Measurements from ENCODE around the gene THOC6. TPM values are rescaled to one million over a fixed set of nuclear protein-coding genes. Genes with fewer than 3 reads are reported as not detected.
A peak's percentile ranks its signal among the peaks of the same experiment; 100 is the strongest.

The THOC6 gene
- 10 to 100 TPM; 35.3 to 65.2 TPM for total RNA-seq

DNA sequence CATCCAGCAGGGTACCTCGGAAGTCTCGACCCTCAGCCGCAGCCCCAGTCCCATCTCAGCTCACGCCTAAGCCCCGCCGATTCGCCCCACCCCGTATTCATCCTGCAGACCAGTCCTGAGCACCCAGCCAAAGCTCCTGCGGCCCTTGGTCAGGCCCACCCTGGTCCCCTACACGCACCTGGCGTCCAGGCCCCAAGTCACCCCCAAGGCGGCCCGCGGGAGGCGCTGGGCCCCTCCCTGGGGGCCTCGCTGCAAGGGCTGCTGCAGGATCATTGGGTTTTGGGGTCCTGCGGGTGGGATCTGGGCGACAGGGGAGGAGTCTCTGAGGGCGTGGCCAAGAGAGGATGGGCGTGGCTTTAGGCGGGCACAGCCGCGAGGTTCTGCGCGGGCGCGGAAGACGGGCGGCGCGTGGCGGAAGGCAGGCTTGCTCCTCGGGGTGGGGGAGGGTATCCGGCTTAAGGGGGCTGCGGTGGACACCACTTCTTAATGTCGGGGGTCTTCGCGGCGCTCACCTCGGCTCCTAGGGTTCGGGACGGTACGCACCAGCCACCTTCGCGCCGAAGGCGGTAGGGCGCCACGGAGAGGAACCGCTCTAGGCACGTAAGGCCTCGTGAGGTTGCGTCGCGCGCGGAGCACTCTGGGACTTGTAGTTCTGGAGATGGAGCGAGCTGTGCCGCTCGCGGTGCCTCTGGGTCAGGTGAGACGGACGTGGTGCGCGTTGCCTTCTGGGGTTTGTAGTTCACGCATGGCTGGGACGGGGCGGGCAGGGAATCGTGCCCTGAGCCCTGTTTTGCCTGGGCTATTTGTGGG is at the start of gene THOC6, which contains the start of gene HCFC1R1:
THOC6 (plus strand) TSS at position 367 of the 810 bp plus-strand sequence; CDS start at position 659, 292 bp downstream.
HCFC1R1 (minus strand) TSS at position 274 of the 810 bp plus-strand sequence; CDS start at position 273, 1 bp downstream.
- Mint-ChIP-seq H3K9me3 (no peaks in the 10 kb centered on the region), H3K27ac (peak within 1 kb of the TSS; percentile 85 to 96), H3K36me3 (peaks cover 11 to 17% of the 10 kb centered on the region in 2 donors)
- ATAC-seq (peak; percentile 74 to 75), DNase-seq (ENCODE audit: low spot score in 2 of 2) (peak; percentile 94 to 97)

DNA sequence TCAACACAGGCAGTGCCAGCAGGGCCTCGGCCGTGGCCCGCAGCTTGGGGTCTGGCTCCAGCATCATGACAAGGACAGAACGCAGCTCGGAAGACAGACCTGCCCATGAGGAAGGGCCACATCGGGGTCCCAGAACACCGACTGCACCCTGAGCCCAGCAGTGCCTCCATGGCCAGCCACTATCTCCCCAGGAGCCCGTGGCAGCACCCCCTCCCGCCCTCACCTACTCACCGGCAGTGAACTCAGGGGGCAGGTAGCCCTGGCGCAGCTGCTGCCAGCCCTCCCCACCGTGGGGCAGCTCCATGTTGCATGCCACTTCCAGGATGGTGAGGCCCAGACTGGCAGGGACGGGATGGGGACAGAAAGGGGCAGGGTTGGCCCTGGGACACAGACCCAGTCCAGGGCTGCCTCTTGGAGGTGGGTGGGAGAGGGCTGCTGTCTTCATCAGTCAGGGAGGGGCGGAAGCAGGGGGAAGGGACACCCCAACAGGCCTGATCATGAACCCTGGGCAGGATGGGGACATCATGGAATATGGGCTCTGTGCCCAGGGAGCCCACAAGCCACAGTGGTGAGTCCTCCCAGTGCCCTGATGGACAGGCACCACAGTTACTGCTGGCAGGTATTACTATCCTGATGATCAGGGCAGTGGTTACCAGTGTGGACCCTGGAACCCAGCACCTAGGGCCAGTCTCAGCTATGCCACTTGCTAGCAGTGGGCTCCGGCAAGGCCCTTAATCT is 49.3 kb upstream of the THOC6 start:
- DNase-seq (ENCODE audit: low spot score in 2 of 2) (no peak), ATAC-seq (no peak)
- Mint-ChIP-seq H3K9me3 (no peaks in the 10 kb centered on the region), H3K27ac (peak overlapping the region in 1 of 2 donors; percentile 37), H3K36me3 (peaks cover 15 to 34% of the 10 kb centered on the region in 2 donors)

DNA sequence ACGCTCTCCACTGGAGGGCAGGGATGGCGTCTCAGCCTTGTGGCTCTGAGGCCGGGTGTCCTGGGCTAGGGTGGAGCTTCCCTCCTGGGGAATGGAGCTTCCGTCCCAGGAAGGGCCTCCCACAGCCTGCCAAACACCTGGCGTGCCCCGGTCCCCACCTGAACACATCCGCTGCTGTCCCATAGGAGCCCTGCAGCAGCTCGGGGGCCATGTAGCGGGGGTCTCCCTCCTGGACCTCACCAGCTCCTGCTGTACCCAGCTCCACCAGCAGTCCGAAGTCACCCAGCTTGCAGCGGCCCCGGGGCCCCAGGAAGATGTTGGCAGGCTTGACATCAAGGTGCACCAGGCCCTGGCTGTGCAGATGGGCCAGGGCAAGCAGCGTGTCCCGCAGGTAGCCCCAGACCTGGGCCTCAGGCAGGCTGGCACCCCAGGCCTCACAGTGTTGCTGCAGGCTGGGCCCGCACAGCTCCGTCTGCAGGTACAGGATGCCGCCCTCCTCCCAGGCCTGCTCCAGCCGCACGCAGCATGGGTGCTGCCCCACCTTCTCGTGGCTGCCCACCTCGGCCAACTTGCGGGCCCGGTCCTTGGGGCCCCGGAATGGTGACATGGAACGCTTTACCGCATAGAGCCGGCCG is 48.6 kb upstream of the THOC6 start:
- DNase-seq (ENCODE audit: low spot score in 2 of 2) (no peak), ATAC-seq (no peak)
- Mint-ChIP-seq H3K27ac (no peak overlapping the region), H3K36me3 (peaks cover 19 to 37% of the 10 kb centered on the region in 2 donors), H3K9me3 (no peaks in the 10 kb centered on the region)

DNA sequence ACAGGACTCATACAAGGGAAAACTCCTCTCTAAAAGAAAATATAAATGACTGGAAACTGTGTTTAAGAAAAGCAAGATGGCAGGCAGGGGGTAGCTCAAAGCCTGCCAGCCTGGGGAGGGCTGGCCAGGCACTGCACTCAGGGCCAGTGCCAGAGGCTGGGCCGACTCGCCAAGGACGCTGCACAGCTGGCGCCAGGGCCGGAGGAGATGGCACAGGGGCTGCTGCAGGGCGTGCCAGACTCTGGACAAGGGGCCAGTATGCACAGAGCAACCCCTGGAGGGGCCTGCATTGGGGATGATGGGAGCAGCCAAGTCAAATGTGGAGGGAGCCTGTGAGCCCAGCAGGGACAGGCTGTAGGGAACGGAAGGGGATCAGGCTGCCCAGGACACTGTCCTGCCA is 47.6 kb upstream of the THOC6 start:
- Mint-ChIP-seq H3K27ac (no peak overlapping the region), H3K9me3 (no peaks in the 10 kb centered on the region), H3K36me3 (peaks cover 19 to 28% of the 10 kb centered on the region in 2 donors)
- DNase-seq (ENCODE audit: low spot score in 2 of 2) (no peak), ATAC-seq (no peak)

DNA sequence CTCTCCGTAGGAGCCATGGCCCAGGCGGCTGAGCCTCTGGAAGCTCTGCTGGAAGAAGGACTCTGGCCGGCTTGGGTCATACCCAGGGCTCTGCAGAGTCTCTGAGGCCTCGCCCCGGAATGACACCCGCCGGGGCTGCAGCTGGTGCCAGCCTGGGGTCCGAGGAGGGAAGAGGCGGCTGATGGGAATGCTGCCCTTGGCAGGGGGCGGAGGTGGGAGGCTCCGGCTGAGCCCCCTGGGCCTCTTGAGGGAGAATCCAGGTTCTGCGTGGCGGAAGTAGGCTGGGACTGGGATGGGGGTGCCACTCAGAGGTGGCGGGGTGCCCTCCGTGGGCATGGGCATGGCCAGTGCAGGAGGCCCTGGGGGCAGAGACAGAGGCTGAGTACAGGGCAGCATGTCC is 47.2 kb upstream of the THOC6 start:
- Mint-ChIP-seq H3K36me3 (peaks cover 19 to 28% of the 10 kb centered on the region in 2 donors), H3K27ac (no peak overlapping the region), H3K9me3 (no peaks in the 10 kb centered on the region)
- DNase-seq (ENCODE audit: low spot score in 2 of 2), result no peak
- no peak for ATAC-seq

DNA sequence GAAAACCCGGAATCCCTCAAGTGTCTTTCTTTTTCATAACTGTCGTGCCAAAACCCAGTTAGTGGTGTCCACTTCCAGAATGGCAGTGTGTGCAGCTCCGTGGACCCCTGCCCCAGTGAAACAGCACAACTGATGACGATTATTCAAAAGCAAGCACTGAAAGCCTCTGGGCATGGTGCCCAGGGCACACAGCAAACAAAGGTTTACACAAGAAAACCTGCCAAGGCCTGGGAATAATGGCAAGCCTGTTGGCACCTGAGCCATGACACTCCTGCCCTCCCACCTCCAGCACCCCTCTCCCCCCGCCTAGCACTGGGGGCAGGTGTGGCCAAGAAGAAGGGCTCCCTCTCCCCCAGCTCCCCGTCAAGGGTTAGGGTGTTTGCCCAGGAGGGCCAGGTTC is 46.4 kb upstream of the THOC6 start:
- Mint-ChIP-seq H3K9me3 (no peaks in the 10 kb centered on the region), H3K36me3 (peaks cover 19 to 23% of the 10 kb centered on the region in 2 donors), H3K27ac (peak overlapping the region in 1 of 2 donors; percentile 56)
- DNase-seq (ENCODE audit: low spot score in 2 of 2) (no peak), ATAC-seq (no peak)

DNA sequence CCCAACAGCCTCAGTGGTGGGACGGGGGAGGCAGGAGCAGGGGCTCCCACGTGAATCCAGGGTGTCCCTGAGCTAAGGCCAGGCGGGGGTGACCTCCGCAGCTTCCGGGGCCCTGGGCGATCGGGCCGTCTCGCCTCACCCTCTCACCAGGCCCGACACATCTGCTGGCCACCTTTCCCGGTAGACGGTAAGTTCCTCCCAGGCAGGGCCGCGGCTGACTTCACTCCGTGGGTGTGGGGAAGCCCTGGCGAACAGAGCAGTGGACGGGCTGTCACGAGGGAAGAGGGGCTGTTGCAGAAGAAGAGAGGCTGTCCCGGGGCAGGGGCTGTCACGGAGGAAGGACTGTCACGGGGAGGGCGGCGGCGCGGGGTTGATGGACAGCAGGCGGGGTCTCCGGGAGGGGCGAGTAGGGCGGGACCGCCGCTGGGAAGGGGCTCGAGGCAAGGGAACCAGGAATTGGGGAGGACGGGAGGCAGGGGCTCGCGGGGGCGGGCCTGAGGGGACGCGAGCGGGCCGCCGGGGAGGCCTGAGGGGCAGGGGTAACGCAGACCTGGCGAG is 44.1 kb upstream of the THOC6 start:
- ATAC-seq, result peak; percentile 12 to 38

DNA sequence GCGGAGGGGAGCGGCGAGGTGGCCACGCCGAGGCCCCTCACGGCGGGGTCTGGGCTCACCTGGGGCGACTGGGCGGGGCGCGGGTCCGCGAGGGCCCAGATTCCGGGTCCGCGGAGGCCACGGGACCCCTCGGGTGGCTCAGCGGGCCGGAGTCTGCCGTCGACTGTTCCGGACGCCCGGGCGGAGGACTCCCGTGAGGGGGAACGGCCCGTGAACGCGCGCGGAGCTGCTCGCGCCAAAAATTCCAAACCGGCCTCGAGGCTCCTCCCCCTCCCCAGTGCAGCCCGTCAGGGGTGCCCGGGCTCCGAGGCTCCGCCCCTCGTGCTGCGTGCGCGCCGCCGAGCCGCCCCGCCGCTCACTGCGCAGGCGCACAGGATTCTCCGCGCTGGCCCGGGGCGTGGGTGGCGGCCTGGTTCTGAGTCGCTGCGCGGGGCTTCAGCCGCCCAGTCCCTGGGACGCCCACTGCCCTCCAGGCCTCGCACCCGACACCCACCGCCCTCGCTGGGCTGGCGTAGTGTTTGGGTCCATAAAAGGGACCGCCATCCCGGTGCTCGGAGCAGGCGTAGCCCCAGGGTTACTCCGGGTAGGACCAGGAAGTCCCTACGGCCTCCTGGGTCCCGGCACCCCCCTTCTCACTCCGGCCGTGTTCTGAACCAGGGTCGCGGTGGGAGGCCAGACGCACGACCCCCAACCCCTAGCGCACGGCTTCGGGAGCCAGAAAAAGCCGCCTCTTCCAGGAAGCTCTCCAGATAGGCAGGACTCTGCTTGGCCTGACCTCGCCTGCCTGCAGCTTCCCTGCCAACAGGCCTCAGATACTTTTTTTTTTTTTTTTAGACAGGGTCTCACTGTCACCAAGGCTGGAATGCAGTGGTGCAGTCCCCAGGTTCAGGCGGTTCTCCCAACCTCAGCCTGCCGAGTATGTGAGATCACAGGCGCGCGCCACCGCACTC is 43.3 kb upstream of the THOC6 start, which contains the start of gene PKMYT1:
PKMYT1 (minus strand) TSS at position 220 of the 950 bp plus-strand sequence. CDS start 789 bp downstream, outside the sequence.
- Mint-ChIP-seq H3K27ac (peak within 1 kb of the TSS; percentile 86 to 89), H3K9me3 (no peaks in the 10 kb centered on the region), H3K36me3 (peaks cover 19 to 20% of the 10 kb centered on the region in 2 donors)
- DNase-seq (ENCODE audit: low spot score in 2 of 2) (peak; percentile 98), ATAC-seq (peak; percentile 83 to 87)

More for the DNA sequence above, 44.1 kb upstream of the THOC6 start:
- Mint-ChIP-seq H3K27ac (peak overlapping the region; percentile 86 to 89), H3K36me3 (peaks cover 19 to 20% of the 10 kb centered on the region in 2 donors), H3K9me3 (no peaks in the 10 kb centered on the region)
- DNase-seq (ENCODE audit: low spot score in 2 of 2), result no peak

DNA sequence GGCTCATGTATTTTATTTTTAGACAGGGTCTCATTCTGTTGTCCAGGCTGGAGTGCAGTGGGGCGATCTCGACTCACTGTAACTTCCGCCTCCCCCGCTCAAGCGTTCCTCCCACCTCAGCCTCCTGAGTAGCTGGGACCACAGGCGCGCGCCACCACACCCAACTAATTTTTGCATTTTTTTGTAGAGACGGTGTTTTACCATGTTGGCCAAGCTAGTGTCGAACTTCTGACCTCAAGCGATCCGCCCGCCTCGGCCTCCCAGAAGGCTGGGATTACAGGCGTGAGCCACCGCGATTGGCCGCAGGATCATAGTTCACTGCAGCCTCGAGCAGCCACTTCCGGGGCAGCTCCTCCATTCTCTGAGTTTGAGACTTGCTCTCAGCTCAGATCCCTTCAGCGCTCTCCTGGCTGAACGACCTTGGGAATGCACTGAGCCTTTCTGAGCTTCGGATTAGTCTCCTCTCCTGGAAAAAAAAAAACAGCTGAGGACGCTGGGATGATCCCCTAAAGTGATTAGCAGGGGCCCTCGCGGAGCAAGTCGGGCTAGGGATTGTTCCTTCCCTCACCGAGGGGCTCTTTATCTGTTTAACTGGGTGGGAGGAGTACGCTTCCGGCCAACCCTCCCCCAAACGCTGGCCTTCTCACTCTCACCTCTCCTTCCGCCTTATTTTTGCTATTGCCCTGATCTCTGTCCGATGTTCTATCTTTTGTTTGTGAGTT is 42.5 kb upstream of the THOC6 start:
- Mint-ChIP-seq H3K9me3 (no peaks in the 10 kb centered on the region), H3K36me3 (peaks cover 12 to 13% of the 10 kb centered on the region in 2 donors), H3K27ac (peak overlapping the region; percentile 86 to 89)
- no peak for ATAC-seq
- DNase-seq (ENCODE audit: low spot score in 2 of 2), result no peak

DNA sequence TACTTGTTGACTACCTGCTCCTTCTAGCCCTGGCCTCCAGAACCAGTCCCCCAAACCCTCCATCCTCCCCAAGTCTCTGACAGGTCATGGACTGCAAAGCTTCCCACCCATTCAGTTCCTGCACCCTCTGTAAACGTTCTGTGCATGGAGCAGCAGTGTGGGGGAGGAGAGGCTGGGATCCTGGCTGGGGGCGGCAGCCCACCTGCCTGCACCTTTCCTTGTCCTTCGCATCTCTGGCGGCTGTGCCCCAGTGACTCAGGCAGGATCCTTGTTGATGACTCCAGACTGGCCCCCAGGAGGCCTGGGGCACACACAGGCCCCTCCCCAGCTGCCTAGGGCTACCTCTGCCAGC is 42.0 kb upstream of the THOC6 start:
- Mint-ChIP-seq H3K27ac (peak overlapping the region in 1 of 2 donors; percentile 26), H3K9me3 (no peaks in the 10 kb centered on the region), H3K36me3 (peaks cover 12 to 13% of the 10 kb centered on the region in 2 donors)
- ATAC-seq (no peak), DNase-seq (ENCODE audit: low spot score in 2 of 2) (no peak)

DNA sequence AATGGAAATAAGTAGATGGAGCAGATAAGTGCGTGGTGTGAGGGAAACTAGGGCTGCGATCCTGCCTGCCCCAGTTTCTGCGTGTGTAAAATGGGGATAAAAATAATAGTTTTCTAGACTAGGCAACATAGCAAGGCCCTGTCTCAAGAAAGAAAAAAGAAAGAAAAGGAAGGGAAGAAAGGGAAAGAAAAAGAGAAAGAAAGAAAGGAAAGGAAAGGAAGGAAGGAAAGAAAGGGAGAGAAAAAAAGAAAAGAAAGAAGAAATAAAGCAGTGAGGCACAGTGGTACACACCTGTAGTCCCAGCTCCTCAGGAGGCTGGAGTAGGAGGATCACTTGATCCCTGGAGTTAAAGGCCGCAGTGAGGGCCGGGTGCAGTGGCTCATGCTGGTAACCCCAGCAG is 41.4 kb upstream of the THOC6 start:
- ATAC-seq (no peak), DNase-seq (ENCODE audit: low spot score in 2 of 2) (no peak)
- Mint-ChIP-seq H3K36me3 (peaks cover 12 to 13% of the 10 kb centered on the region in 2 donors), H3K9me3 (no peaks in the 10 kb centered on the region), H3K27ac (no peak overlapping the region)

DNA sequence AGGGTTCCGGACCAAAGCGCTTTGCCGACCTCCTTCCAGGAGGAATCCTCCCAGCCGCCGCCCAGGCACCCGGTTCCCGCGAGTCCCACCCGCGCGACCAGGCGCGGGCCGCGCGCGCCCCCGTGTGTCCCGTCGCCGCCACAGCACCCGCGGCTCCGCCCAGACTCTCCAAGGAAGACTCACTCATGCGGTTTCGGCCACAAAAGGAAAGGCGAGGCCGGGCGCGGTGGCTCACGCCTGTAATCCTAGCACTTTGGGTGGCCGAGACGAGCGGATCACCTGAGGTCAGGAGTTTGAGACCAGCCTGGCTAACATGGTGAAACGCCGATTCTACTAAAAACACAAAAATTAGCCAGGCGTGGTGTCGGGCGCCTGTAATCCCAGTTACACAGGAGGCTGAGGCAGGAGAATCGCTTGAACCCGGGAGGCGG is 40.1 kb upstream of the THOC6 start:
- Mint-ChIP-seq H3K9me3 (no peaks in the 10 kb centered on the region), H3K27ac (no peak overlapping the region), H3K36me3 (peaks cover 6 to 7% of the 10 kb centered on the region in 2 donors)
- ATAC-seq (peak; percentile 62 to 68), DNase-seq (ENCODE audit: low spot score in 2 of 2) (peak; percentile 75 to 84)

DNA sequence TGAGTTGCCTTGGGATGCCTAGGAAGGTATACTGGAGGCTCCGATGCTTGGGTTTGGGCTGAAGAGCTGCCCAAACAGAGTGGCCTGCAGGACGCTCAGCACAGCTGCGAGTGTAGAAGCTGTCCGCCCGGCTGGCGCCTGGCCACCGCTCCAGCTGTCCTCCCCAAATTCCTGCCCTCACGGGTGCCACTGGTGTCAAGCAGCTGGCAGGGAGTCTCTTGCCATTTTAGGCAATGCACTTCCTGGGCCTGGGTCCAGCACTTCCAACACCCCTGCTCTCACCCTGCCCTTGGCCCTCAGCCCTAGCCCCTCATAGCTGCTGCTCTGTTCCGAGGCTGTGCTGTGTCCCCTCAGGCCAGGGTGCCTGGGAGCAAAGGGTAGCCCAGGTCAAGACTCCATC is 38.4 kb upstream of the THOC6 start:
- H3K9me3 Mint-ChIP-seq, result no peaks in the 10 kb centered on the region
- DNase-seq (ENCODE audit: low spot score in 2 of 2) (no peak), ATAC-seq (no peak)
- H3K36me3 Mint-ChIP-seq, result no peaks in the 10 kb centered on the region
- H3K27ac Mint-ChIP-seq, result no peak overlapping the region

DNA sequence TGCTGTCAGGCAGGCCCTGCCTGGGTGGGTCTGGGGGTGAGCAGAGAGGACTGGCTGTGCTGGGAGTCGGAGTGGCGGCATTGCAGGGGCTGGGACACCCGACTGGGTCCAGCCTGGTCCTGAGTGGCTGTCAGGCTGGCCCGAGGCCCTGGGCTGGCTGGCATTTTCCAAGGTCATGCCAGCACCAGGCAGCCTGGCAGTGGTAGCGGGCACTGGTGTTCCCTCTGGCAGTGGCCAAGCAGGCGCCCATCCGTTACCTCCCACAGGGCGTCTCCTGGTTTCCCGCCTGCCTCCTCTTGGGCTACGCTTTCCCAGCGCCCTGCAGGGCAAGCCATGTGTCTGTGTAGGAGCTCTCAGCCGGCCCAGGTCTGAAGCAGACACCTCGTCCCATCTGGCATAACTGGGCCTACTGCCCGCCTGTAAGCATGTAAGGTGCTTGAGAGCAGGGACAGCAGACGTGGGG is 37.9 kb upstream of the THOC6 start:
- no peak for DNase-seq (ENCODE audit: low spot score in 2 of 2)
- no peaks in the 10 kb centered on the region for H3K36me3 Mint-ChIP-seq
- H3K9me3 Mint-ChIP-seq, result no peaks in the 10 kb centered on the region
- ATAC-seq, result no peak
- H3K27ac Mint-ChIP-seq, result no peak overlapping the region

DNA sequence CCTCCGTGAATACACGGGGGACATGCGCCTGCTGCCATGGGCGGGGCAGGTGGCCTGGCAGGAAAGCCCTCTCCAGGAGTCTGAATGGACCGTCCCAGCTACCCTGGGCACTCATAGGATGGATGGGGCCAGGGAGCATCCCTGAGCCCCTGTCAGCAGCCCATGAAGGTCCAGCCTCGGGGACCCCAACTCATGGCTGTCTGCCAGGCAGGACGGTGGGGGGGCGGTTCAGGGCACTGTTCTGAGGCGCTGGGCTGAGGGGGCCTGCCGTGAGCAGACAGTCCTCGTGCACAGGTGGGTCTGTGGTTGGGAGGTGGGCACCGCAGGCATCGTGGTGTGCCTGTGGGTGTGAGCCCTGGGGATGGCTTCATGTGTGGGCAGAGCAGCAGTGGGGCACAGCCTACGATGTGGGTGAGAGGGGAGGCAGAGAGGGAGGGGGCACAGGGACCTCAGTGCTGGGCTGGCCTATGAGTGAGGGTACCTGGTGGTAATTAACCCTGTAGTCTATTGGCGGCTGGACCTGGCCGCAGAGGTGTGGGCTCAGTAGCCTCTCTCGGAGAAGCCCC is 37.1 kb upstream of the THOC6 start:
- DNase-seq (ENCODE audit: low spot score in 2 of 2), result no peak
- Mint-ChIP-seq H3K27ac (no peak overlapping the region), H3K36me3 (no peaks in the 10 kb centered on the region), H3K9me3 (no peaks in the 10 kb centered on the region)
- ATAC-seq, result no peak

Measured in activated naive CD4-positive, alpha-beta T cell treated with anti-CD3 and anti-CD28 coated beads, Interleukin-2, amount 50 U/mL, for 72 hours (primary cell).